Loucy (cell line): ENCODE results near the gene IFI30.

Experiments
- CTCF ChIP-seq: fragments of 200-600 bp; sonication (generic); conservative IDR thresholded peaks from 2 replicates; pipeline ENCODE4 v1.5.1; 2014; ENCODE audit warnings: mild to moderate bottlenecking, antibody characterized with exemption, low read length
- EZH2phosphoT487 ChIP-seq: fragments of 200-600 bp; IDR thresholded peaks from 2 replicates; pipeline ENCODE4 v1.6.1; 2018; ENCODE audit warnings: antibody characterized with exemption, mild to moderate bottlenecking, moderate library complexity, borderline replicate concordance

DNA sequence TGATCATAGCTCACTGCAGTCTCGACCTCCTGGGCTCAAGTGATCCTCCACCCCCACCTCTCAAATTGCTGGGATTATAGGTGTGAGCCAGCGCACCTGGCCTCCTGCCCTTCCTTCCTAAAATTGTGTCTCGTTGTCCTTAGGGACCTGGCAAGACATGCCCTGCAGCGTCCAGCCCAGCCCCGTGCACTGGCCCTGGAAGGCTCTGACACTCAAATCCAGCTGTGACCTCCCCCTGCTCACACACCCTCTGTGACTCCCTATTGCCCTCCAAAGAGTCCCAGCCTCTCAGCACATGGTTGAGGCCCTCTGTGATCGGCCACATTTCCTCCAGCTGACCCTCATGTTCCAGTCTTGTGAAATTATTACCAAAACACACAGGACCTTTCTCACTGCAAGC lies 24.3 kb downstream of the IFI30 start:
- no peak for TF ChIP-seq CTCF
- no peak for TF ChIP-seq EZH2phosphoT487
